AG04450 (cell line): ENCODE data around the gene TAPBP. TPM values are rescaled to one million over a fixed set of nuclear protein-coding genes. Genes with fewer than 3 reads are reported as not detected.
"Not testable (repeated sequence)": the region's sequence is repeated elsewhere in the genome, so short reads cannot be mapped to it uniquely, and the experiment has no call there.

Experiments used
- CTCF ChIA-PET: fragments of 300-600, 350-600 bp; formaldehyde crosslinking; extraction: SDS; loops from one replicate; lab custom pipeline; 2022; ENCODE audit warnings: antibody characterized with exemption, inconsistent platforms; lab: Charles Lee
- POLR2A ChIA-PET: fragments of 350-600 bp; formaldehyde crosslinking; extraction: SDS; loops from one replicate; lab custom pipeline; 2021; ENCODE audit warnings: antibody characterized with exemption, inconsistent platforms; lab: Yijun Ruan, JAX
- DNase-seq: peaks from one replicate; pipeline ENCODE4 v3.0.0-alpha.2; 2011; ENCODE audit warnings: low read depth, low spot score
- H3K27ac ChIP-seq: one replicate; pipeline ENCODE4 v1.5.1; 2012; ENCODE audit warnings: low read depth, low read length, control low read depth
- H3K27me3 ChIP-seq: one replicate; pipeline ENCODE4 v1.6.0; 2012; ENCODE audit warnings: low read length; ENCODE audit not compliant: control insufficient read depth, insufficient read depth
- H3K4me3 ChIP-seq: 2 replicates; pipeline ENCODE4 v1.5.1; 2011; ENCODE audit warnings: mild to moderate bottlenecking, low read depth, low read length, control low read depth
- H3K9me3 ChIP-seq: 2 replicates; pipeline ENCODE4 v1.5.1; 2012; ENCODE audit warnings: low read length; ENCODE audit not compliant: control insufficient read depth, insufficient read depth
- polyA plus RNA-seq: library from polyadenylated mRNA; depleted of rRNA; stranded (reverse); fragments of >200 nt; gene quantifications from 2 replicates; pipeline ENCODE4 v1.2.3, GENCODE V29; 2011
- TF ChIP-seq, protein P1 (sequence below): IDR thresholded peaks from 2 replicates; pipeline ENCODE4 v1.5.1; 2011; ENCODE audit warnings: low read depth, low read length, control low read depth, inconsistent platforms

Gene TAPBP
- polyA plus RNA-seq, 1 experiment, result 29.3 TPM

DNA sequence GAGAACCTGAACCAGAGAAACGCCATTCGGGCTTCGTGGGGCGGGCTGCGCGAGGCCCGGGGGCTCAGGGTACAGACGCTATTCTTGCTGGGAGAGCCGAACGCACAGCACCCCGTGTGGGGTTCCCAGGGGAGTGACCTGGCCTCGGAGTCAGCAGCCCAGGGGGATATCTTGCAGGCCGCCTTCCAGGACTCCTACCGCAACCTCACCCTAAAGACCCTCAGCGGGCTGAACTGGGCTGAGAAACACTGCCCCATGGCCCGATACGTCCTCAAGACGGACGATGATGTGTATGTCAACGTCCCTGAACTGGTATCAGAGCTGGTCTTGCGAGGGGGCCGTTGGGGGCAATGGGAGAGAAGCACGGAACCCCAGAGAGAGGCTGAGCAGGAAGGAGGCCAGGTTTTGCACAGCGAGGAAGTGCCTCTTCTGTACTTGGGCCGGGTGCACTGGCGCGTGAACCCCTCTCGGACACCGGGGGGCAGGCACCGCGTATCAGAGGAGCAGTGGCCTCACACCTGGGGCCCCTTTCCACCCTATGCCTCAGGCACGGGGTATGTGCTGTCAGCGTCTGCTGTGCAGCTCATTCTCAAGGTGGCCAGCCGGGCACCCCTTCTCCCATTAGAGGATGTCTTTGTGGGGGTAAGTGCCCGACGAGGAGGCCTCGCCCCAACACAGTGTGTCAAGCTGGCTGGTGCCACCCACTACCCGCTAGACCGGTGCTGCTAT lies 36.1 kb downstream of the TAPBP start:
- ChIA-PET CTCF (interaction anchor here (0.5 to 2.0 kb wide), 4 partner anchors 11 to 129 kb away, joined by 3 to 8 read pairs (median 4); partner anchors contain the start of gene WDR46), POLR2A (interaction anchor here (0.5 to 3.2 kb wide), 13 partner anchors 11 to 1603 kb away, joined by 3 to 18 read pairs (median 7); partner anchors contain the start of genes PFDN6, RGL2, RING1 and WDR46)
- H3K27ac ChIP-seq, result peak overlapping the region; percentile 68
- DNase-seq, result no peak
- no peaks in the 10 kb centered on the region for H3K27me3 ChIP-seq
- H3K4me3 ChIP-seq, result peak overlapping the region; percentile 50
- H3K9me3 ChIP-seq, result no peaks in the 10 kb centered on the region
- TF ChIP-seq, protein P1, sequence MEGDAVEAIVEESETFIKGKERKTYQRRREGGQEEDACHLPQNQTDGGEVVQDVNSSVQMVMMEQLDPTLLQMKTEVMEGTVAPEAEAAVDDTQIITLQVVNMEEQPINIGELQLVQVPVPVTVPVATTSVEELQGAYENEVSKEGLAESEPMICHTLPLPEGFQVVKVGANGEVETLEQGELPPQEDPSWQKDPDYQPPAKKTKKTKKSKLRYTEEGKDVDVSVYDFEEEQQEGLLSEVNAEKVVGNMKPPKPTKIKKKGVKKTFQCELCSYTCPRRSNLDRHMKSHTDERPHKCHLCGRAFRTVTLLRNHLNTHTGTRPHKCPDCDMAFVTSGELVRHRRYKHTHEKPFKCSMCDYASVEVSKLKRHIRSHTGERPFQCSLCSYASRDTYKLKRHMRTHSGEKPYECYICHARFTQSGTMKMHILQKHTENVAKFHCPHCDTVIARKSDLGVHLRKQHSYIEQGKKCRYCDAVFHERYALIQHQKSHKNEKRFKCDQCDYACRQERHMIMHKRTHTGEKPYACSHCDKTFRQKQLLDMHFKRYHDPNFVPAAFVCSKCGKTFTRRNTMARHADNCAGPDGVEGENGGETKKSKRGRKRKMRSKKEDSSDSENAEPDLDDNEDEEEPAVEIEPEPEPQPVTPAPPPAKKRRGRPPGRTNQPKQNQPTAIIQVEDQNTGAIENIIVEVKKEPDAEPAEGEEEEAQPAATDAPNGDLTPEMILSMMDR, result no peak

DNA sequence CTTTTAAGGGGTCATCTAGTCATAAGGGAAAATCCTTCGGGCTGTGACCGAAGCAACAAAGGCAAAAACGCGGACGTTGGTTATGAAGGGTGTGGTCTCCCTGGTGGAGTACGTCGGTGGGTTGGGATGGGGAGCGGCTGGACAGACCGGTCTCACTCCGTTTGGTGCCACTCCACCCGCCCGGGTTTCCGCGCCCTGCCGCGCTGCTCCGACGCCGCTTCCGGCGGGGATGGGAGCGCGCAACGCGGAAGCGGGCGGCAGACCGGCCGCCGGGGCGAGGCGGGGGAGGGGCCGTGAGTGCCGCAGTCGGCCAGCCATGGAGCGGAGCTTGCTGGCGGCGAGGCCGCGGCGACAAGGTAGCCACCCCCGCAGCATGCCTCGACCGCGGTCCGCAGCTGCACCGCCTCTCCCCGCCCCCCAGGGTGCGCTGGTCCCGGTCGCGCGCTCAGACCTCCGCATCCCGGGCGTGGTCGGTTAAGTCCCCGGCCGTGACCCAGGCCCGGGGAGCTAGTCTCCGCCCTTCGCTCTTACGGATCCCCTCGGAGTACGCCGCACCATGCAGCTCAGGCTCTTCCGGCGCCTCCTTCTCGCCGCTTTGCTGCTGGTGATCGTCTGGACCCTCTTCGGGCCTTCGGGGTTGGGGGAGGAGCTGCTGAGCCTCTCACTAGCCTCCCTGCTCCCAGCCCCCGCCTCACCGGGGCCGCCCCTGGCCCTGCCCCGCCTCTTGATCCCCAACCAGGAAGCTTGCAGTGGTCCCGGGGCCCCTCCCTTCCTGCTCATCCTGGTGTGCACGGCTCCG lies 36.8 kb downstream of the TAPBP start, which contains the start of gene B3GALT4:
Gene B3GALT4, plus strand, starts transcription at position 260 of the 799 bp plus-strand sequence. Its CDS starts 297 bp downstream, at position 557.
- POLR2A ChIA-PET, result interaction anchor here (0.6 to 3.2 kb wide), 11 partner anchors 11 to 306 kb away, joined by 3 to 18 read pairs (median 7); partner anchors contain the start of genes PFDN6, RGL2, RING1 and WDR46
- Histone ChIP-seq H3K27ac (peak within 1 kb of the TSS; percentile 68), H3K27me3 (no peaks in the 10 kb centered on the region), H3K9me3 (no peaks in the 10 kb centered on the region), H3K4me3 (peak within 1 kb of the TSS; percentile 50)
- CTCF ChIA-PET, result interaction anchor here (1.2 to 2.0 kb wide), 3 partner anchors 12 to 130 kb away, joined by 4 to 8 read pairs (median 4); partner anchors contain the start of gene WDR46
- no peak for DNase-seq
- TF ChIP-seq, protein P1, result peak; percentile 45

DNA sequence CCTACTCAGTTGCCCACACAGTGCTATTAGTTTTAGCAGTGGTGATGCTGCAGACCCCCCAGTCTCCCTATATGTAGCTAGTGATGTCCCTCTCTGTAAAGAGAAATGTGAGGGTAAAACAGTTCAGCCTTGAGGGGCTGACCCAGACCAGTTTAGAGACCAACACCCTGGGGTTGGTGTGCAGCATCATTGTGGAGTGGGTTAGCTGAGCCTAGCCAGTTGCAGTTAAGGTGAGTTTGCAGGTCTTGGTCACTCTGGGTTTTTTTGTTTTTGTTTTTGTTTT lies 37.4 kb downstream of the TAPBP start:
- Histone ChIP-seq H3K9me3 (no peaks in the 10 kb centered on the region), H3K4me3 (peak overlapping the region; percentile 50), H3K27ac (peak overlapping the region; percentile 11), H3K27me3 (no peaks in the 10 kb centered on the region)
- TF ChIP-seq, protein P1, result no peak
- ChIA-PET CTCF (interaction anchor here (1.2 kb wide), 1 partner anchor 12 kb away, joined by 4 read pairs; the partner anchor contains the start of gene WDR46), POLR2A (interaction anchor here (1.7 to 3.2 kb wide), 5 partner anchors 13 to 305 kb away, joined by 6 to 18 read pairs (median 9); partner anchors contain the start of genes PFDN6, RGL2, WDR46 and ZBTB22)
- DNase-seq, result no peak

DNA sequence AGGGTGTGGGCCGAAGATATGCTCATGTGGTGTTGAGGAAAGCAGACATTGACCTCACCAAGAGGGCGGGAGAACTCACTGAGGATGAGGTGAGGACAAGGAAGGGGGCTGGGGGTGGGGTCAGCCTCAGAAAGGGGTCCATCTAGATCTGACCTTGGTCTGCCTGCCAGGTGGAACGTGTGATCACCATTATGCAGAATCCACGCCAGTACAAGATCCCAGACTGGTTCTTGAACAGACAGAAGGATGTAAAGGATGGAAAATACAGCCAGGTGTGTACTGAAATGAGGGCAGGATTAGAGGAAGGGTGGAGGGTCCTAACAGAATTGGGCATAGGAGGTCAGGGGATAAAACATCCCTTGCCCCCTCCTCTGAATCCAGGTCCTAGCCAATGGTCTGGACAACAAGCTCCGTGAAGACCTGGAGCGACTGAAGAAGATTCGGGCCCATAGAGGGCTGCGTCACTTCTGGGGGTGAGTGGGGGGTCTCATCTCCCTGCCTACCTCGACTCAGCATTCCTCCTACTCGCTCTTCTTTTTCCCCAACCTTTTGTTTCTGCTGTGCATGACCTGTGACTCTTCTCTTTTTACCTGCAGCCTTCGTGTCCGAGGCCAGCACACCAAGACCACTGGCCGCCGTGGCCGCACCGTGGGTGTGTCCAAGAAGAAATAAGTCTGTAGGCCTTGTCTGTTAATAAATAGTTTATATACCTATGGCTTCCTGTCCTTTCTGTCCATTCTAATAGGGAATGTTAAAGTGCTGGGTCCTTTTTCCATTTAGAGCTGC lies 37.9 kb downstream of the TAPBP start:
- Histone ChIP-seq H3K27ac (peak overlapping the region; percentile 11), H3K4me3 (peak overlapping the region; percentile 50)
- POLR2A ChIA-PET, result interaction anchor here (1.7 to 3.2 kb wide), 5 partner anchors 13 to 305 kb away, joined by 6 to 18 read pairs (median 9); partner anchors contain the start of genes PFDN6, RGL2, WDR46 and ZBTB22

More for the DNA sequence above, 37.9 kb downstream of the TAPBP start:
- not testable (repeated sequence) for H3K27me3 ChIP-seq, H3K9me3 ChIP-seq, DNase-seq
- CTCF ChIA-PET, result interaction anchor here (1.1 kb wide), 1 partner anchor 13 kb away, joined by 3 read pairs; the partner anchor contains the start of gene WDR46
